ENCODE measurements around the gene TSPO. TPM values are rescaled to one million over a fixed set of nuclear protein-coding genes. Genes with fewer than 3 reads are reported as not detected.

The TSPO gene
- total and polyA plus RNA-seq, 2 of the 8 experiments (the other 6 are each of a cell fraction or from before 2014, with no cell fraction given): 19.9 to 51.5 TPM

- Histone ChIP-seq H3K23me2 (ENCODE audit: low read depth, low read length) (peaks cover 11% of the 10 kb centered on the region; the same call in 1 of the 2 replicates), H3K9ac (replicated peaks in 1 of 4; ENCODE audit: extremely low read depth in 1 of 4, low read depth in 3 of 4, low read length in 3 of 4) (no peak overlapping the region), H3K4me3 (ENCODE audit: extremely low read depth in 1 of 4, insufficient read depth in 2 of 4, low read depth in 3 of 4, low read length in 4 of 4) (no peak overlapping the region), H3K14ac (ENCODE audit: insufficient read length) (no peak overlapping the region), H3K27me3 (replicated peaks in 1 of 4; ENCODE audit: control insufficient read depth in 3 of 4, extremely low read depth in 1 of 4, insufficient read depth in 3 of 4, low read length in 3 of 4) (peaks cover 0 to 13% (median 7%) of the 10 kb centered on the region in 4 experiments; a peak in 3 of 7 replicates), H3K79me1 (ENCODE audit: low read depth, low read length) (no peaks in the 10 kb centered on the region), H3K4me1 (replicated peaks in 1 of 4; ENCODE audit: control insufficient read depth in 3 of 4, insufficient read depth in 4 of 4, low read length in 3 of 4) (peaks cover 0 to 19% (median 16%) of the 10 kb centered on the region in 4 experiments; a peak in 6 of 7 replicates), H3K27ac (ENCODE audit: low read depth, low read length) (no peak overlapping the region), H2AK5ac (ENCODE audit: low read depth, low read length) (0 out of 2 replicates have a peak overlapping the region, but pooled peaks have one; percentile 32), H3K18ac (ENCODE audit: extremely low read depth, low read length) (no peak overlapping the region), H4K5ac (ENCODE audit: insufficient read length, low read depth, low read length) (no peak overlapping the region), H3K23ac (ENCODE audit: insufficient read length) (no peak overlapping the region), H3K9me3 (ENCODE audit: insufficient read depth in 2 of 2, low read depth in 1 of 2, low read length in 1 of 2) (no peaks in the 10 kb centered on the region), H3K36me3 (ENCODE audit: control insufficient read depth in 2 of 4, insufficient read depth in 4 of 4, low read length in 3 of 4) (no peaks in the 10 kb centered on the region), H4K91ac (replicated peaks; ENCODE audit: insufficient read length, low read length) (peak overlapping the region; percentile 0), H4K20me1 (replicated peaks in 1 of 2; ENCODE audit: control insufficient read depth in 1 of 2, insufficient read depth in 2 of 2, low read length in 2 of 2) (peaks cover 0 to 2% of the 10 kb centered on the region in 2 experiments), H2BK15ac (ENCODE audit: low read length) (no peak overlapping the region), H3K56ac (replicated peaks; ENCODE audit: insufficient read length, low read depth, low read length) (no peak overlapping the region), H3K4me2 (ENCODE audit: insufficient read depth in 1 of 2, low read depth in 2 of 2, low read length in 2 of 2) (no peak overlapping the region), H2BK120ac (replicated peaks; ENCODE audit: low read depth, low read length) (no peak overlapping the region), H2BK12ac (ENCODE audit: low read depth, low read length) (0 out of 2 replicates have a peak overlapping the region, but pooled peaks have one; percentile 60), H2BK20ac (ENCODE audit: low read length) (no peak overlapping the region), H3K79me2 (ENCODE audit: control insufficient read depth in 1 of 2, insufficient read depth in 2 of 2, low read length in 2 of 2) (no peaks in the 10 kb centered on the region), H4K8ac (ENCODE audit: extremely low read depth, insufficient read depth, low read length) (peak overlapping the region; percentile 43; the same call in 1 of the 2 replicates), H2AFZ (ENCODE audit: low read length) (no peak overlapping the region), H3K4ac (replicated peaks; ENCODE audit: insufficient read length, low read depth, low read length) (peak overlapping the region; percentile 13), H2BK5ac (ENCODE audit: low read depth, low read length) (no peak overlapping the region)
- ChIA-PET POLR2A (ENCODE audit: partially characterized antibody) (no interaction called here), CTCF (ENCODE audit: partially characterized antibody) (interaction anchor here (0.6 to 1.5 kb wide), 4 partner anchors 7 to 75 kb away, joined by 3 to 5 read pairs (median 4); no protein-coding TSS in a partner anchor)
- DNase-seq (ENCODE audit: low read depth in 1 of 2, low spot score in 2 of 2) (no peak), FAIRE-seq (no peak)
- WGBS, 2 experiments (ENCODE audit: extremely low coverage in 1 of 2, insufficient coverage in 1 of 2, insufficient read length in 1 of 2, insufficient replicate concordance in 2 of 2, low coverage in 1 of 2, low lambda C conversion rate in 2 of 2, missing lambda C conversion rate in 1 of 2): 75% methylated on average over 9 of the region's 12 CpGs; no CpG with 5 or more reads in 1 of the 2 experiments
- TF ChIP-seq SAP30 (IDR thresholded peaks at IDR 0.05; ENCODE audit: insufficient read depth, insufficient replicate concordance, low read length) (no peak), SIN3A (conservative IDR thresholded peaks at IDR 0.05 in 1 of 2, IDR thresholded peaks at IDR 0.05 in 1 of 2; ENCODE audit: low read depth in 1 of 2, low read length in 2 of 2) (no peak), JUN (IDR thresholded peaks at IDR 0.05; ENCODE audit: low read depth, low read length) (no peak), SP1 (IDR thresholded peaks at IDR 0.05; ENCODE audit: low read depth, low read length) (no peak), SP4 (IDR thresholded peaks at IDR 0.05; ENCODE audit: low read length) (no peak)
Observed at GRCh38 chr22:43156413-43156812, 5.1 kb downstream of the TSPO start.

Data from H1 (cell line).